Measurements from ENCODE around the gene ADCY9.
"Not testable (repeated sequence)": the region's sequence is repeated elsewhere in the genome, so short reads cannot be mapped to it uniquely, and the experiment has no call there.

The ADCY9 gene

GRCh38 chr16:4071686-4072561 lies 44.3 kb downstream of the ADCY9 start:
- no peak for DNase-seq (ENCODE audit: low read depth in 1 of 2, low spot score in 1 of 2)

- no peak for DNase-seq (ENCODE audit: low read depth in 1 of 2, low spot score in 1 of 2)
These were observed 45.3 kb downstream of the ADCY9 start for GRCh38 chr16:4070936-4071335.

- DNase-seq (ENCODE audit: low read depth in 1 of 2, low spot score in 1 of 2): no peak
These were observed 48.8 kb downstream of the ADCY9 start for GRCh38 chr16:4067262-4068001.

- no peak for DNase-seq (ENCODE audit: low read depth in 1 of 2, low spot score in 1 of 2)
These were observed 51.3 kb downstream of the ADCY9 start for GRCh38 chr16:4064950-4065352.

GRCh38 chr16:4062212-4062802 lies 53.9 kb downstream of the ADCY9 start:
- DNase-seq (ENCODE audit: low read depth in 1 of 2, low spot score in 1 of 2): no peak

GRCh38 chr16:4060823-4061222 lies 55.4 kb downstream of the ADCY9 start:
- no peak for DNase-seq (ENCODE audit: low read depth in 1 of 2, low spot score in 1 of 2)

GRCh38 chr16:4060009-4060408 lies 56.2 kb downstream of the ADCY9 start:
- DNase-seq (ENCODE audit: low read depth in 1 of 2, low spot score in 1 of 2): no peak

- no peak for DNase-seq (ENCODE audit: low read depth in 1 of 2, low spot score in 1 of 2)
These were observed 57.9 kb downstream of the ADCY9 start for GRCh38 chr16:4058386-4058785.

- DNase-seq (ENCODE audit: low read depth in 1 of 2, low spot score in 1 of 2): no peak
These were observed 58.8 kb downstream of the ADCY9 start for GRCh38 chr16:4057439-4057877.

- no peak for DNase-seq (ENCODE audit: low read depth in 1 of 2, low spot score in 1 of 2)
These were observed 59.8 kb downstream of the ADCY9 start for GRCh38 chr16:4056161-4057105.

- no peak for DNase-seq (ENCODE audit: low read depth in 1 of 2, low spot score in 1 of 2)
These were observed 60.5 kb downstream of the ADCY9 start for GRCh38 chr16:4055748-4056147.

- no peak for DNase-seq (ENCODE audit: low read depth in 1 of 2, low spot score in 1 of 2)
These were observed 62.9 kb downstream of the ADCY9 start for GRCh38 chr16:4053301-4053845.

GRCh38 chr16:4052801-4053293 lies 63.4 kb downstream of the ADCY9 start:
- DNase-seq (ENCODE audit: low read depth in 1 of 2, low spot score in 1 of 2): no peak

- no peak for DNase-seq (ENCODE audit: low read depth in 1 of 2, low spot score in 1 of 2)
These were observed 64.1 kb downstream of the ADCY9 start for GRCh38 chr16:4052096-4052495.

GRCh38 chr16:4051591-4051990 lies 64.7 kb downstream of the ADCY9 start:
- no peak for DNase-seq (ENCODE audit: low read depth in 1 of 2, low spot score in 1 of 2)

- no peak for DNase-seq (ENCODE audit: low read depth in 1 of 2, low spot score in 1 of 2)
These were observed 67.2 kb downstream of the ADCY9 start for GRCh38 chr16:4049031-4049430.

GRCh38 chr16:4048481-4048880 lies 67.8 kb downstream of the ADCY9 start:
- DNase-seq (ENCODE audit: low read depth in 1 of 2, low spot score in 1 of 2): no peak

GRCh38 chr16:4046221-4046620 lies 70.0 kb downstream of the ADCY9 start:
- DNase-seq (ENCODE audit: low read depth in 1 of 2, low spot score in 1 of 2): no peak

- not testable (repeated sequence) for DNase-seq (ENCODE audit: low read depth in 1 of 2, low spot score in 1 of 2)
These were observed 70.7 kb downstream of the ADCY9 start for GRCh38 chr16:4045561-4045960.

- no peak for DNase-seq (ENCODE audit: low read depth in 1 of 2, low spot score in 1 of 2)
These were observed 73.7 kb downstream of the ADCY9 start for GRCh38 chr16:4042581-4042980.
